ENCODE measurements around the gene AKNAD1.

Gene AKNAD1

GRCh38 chr1:108862698-108863477, 6.0 kb upstream of the AKNAD1 start:
- Histone ChIP-seq H3K4me1 (ENCODE audit: control insufficient read depth in 2 of 2, insufficient read depth in 2 of 2, low read length in 2 of 2) (peaks cover 3 to 6% of the 10 kb centered on the region in 2 donors), H3K9ac (ENCODE audit: low read depth in 1 of 2, low read length in 2 of 2) (no peak overlapping the region), H3K36me3 (ENCODE audit: control insufficient read depth in 2 of 2, insufficient read depth in 2 of 2, low read length in 2 of 2) (no peaks in the 10 kb centered on the region), H3K9me3 (ENCODE audit: control insufficient read depth in 2 of 2, low read length in 2 of 2) (no peaks in the 10 kb centered on the region), H3K27me3 (ENCODE audit: control insufficient read depth in 2 of 2, insufficient read depth in 2 of 2, low read length in 2 of 2) (no peaks in the 10 kb centered on the region), H3K27ac (ENCODE audit: low read depth in 2 of 2, low read length in 2 of 2) (no peak overlapping the region), H3K4me3 (ENCODE audit: low read length in 2 of 2) (no peak overlapping the region)

GRCh38 chr1:108862017-108862610, 5.2 kb upstream of the AKNAD1 start:
- Histone ChIP-seq H3K27ac (ENCODE audit: low read depth in 2 of 2, low read length in 2 of 2) (no peak overlapping the region), H3K4me3 (ENCODE audit: low read length in 2 of 2) (no peak overlapping the region), H3K9me3 (ENCODE audit: control insufficient read depth in 2 of 2, low read length in 2 of 2) (no peaks in the 10 kb centered on the region)

GRCh38 chr1:108861566-108861965, 4.7 kb upstream of the AKNAD1 start:
- Histone ChIP-seq H3K4me3 (ENCODE audit: low read length in 2 of 2) (no peak overlapping the region), H3K4me1 (ENCODE audit: control insufficient read depth in 2 of 2, insufficient read depth in 2 of 2, low read length in 2 of 2) (peaks cover 3 to 6% of the 10 kb centered on the region in 2 donors), H3K36me3 (ENCODE audit: control insufficient read depth in 2 of 2, insufficient read depth in 2 of 2, low read length in 2 of 2) (no peaks in the 10 kb centered on the region), H3K9me3 (ENCODE audit: control insufficient read depth in 2 of 2, low read length in 2 of 2) (no peaks in the 10 kb centered on the region), H3K27ac (ENCODE audit: low read depth in 2 of 2, low read length in 2 of 2) (no peak overlapping the region), H3K27me3 (ENCODE audit: control insufficient read depth in 2 of 2, insufficient read depth in 2 of 2, low read length in 2 of 2) (no peaks in the 10 kb centered on the region), H3K9ac (ENCODE audit: low read depth in 1 of 2, low read length in 2 of 2) (no peak overlapping the region)

More at GRCh38 chr1:108862017-108862610, 5.2 kb upstream of the AKNAD1 start:
- Histone ChIP-seq H3K4me1 (ENCODE audit: control insufficient read depth in 2 of 2, insufficient read depth in 2 of 2, low read length in 2 of 2) (peaks cover 3 to 6% of the 10 kb centered on the region in 2 donors), H3K9ac (ENCODE audit: low read depth in 1 of 2, low read length in 2 of 2) (no peak overlapping the region), H3K36me3 (ENCODE audit: control insufficient read depth in 2 of 2, insufficient read depth in 2 of 2, low read length in 2 of 2) (no peaks in the 10 kb centered on the region), H3K27me3 (ENCODE audit: control insufficient read depth in 2 of 2, insufficient read depth in 2 of 2, low read length in 2 of 2) (no peaks in the 10 kb centered on the region)

GRCh38 chr1:108860190-108860907, 3.5 kb upstream of the AKNAD1 start:
- no peak overlapping the region for H3K9ac ChIP-seq (ENCODE audit: low read depth in 1 of 2, low read length in 2 of 2)
- no peaks in the 10 kb centered on the region for H3K36me3 ChIP-seq (ENCODE audit: control insufficient read depth in 2 of 2, insufficient read depth in 2 of 2, low read length in 2 of 2)

GRCh38 chr1:108858230-108858950, 1.5 kb upstream of the AKNAD1 start:
- no peaks in the 10 kb centered on the region for H3K27me3 ChIP-seq (ENCODE audit: control insufficient read depth in 2 of 2, insufficient read depth in 2 of 2, low read length in 2 of 2)
- no peaks in the 10 kb centered on the region for H3K9me3 ChIP-seq (ENCODE audit: control insufficient read depth in 2 of 2, low read length in 2 of 2)
- H3K27ac ChIP-seq (ENCODE audit: low read depth in 2 of 2, low read length in 2 of 2): no peak overlapping the region
- H3K9ac ChIP-seq (ENCODE audit: low read depth in 1 of 2, low read length in 2 of 2): no peak overlapping the region
- no peak overlapping the region for H3K4me3 ChIP-seq (ENCODE audit: low read length in 2 of 2)
- H3K36me3 ChIP-seq (ENCODE audit: control insufficient read depth in 2 of 2, insufficient read depth in 2 of 2, low read length in 2 of 2): no peaks in the 10 kb centered on the region
- no peaks in the 10 kb centered on the region for H3K4me1 ChIP-seq (ENCODE audit: control insufficient read depth in 2 of 2, insufficient read depth in 2 of 2, low read length in 2 of 2)

More at GRCh38 chr1:108860190-108860907, 3.5 kb upstream of the AKNAD1 start:
- peaks cover 3 to 4% of the 10 kb centered on the region in 2 donors for H3K4me1 ChIP-seq (ENCODE audit: control insufficient read depth in 2 of 2, insufficient read depth in 2 of 2, low read length in 2 of 2)
- no peak overlapping the region for H3K27ac ChIP-seq (ENCODE audit: low read depth in 2 of 2, low read length in 2 of 2)
- H3K4me3 ChIP-seq (ENCODE audit: low read length in 2 of 2): no peak overlapping the region
- H3K27me3 ChIP-seq (ENCODE audit: control insufficient read depth in 2 of 2, insufficient read depth in 2 of 2, low read length in 2 of 2): no peaks in the 10 kb centered on the region
- H3K9me3 ChIP-seq (ENCODE audit: control insufficient read depth in 2 of 2, low read length in 2 of 2): no peaks in the 10 kb centered on the region

- Histone ChIP-seq H3K36me3 (ENCODE audit: control insufficient read depth in 2 of 2, insufficient read depth in 2 of 2, low read length in 2 of 2) (no peaks in the 10 kb centered on the region), H3K9me3 (ENCODE audit: control insufficient read depth in 2 of 2, low read length in 2 of 2) (no peaks in the 10 kb centered on the region), H3K27ac (ENCODE audit: low read depth in 2 of 2, low read length in 2 of 2) (no peak overlapping the region), H3K9ac (ENCODE audit: low read depth in 1 of 2, low read length in 2 of 2) (no peak overlapping the region), H3K4me3 (ENCODE audit: low read length in 2 of 2) (no peak overlapping the region), H3K4me1 (ENCODE audit: control insufficient read depth in 2 of 2, insufficient read depth in 2 of 2, low read length in 2 of 2) (no peaks in the 10 kb centered on the region), H3K27me3 (ENCODE audit: control insufficient read depth in 2 of 2, insufficient read depth in 2 of 2, low read length in 2 of 2) (no peaks in the 10 kb centered on the region)
Measured at GRCh38 chr1:108854221-108855019, 2.5 kb downstream of the AKNAD1 start.

- H3K27ac ChIP-seq (ENCODE audit: low read depth in 2 of 2, low read length in 2 of 2): no peak overlapping the region
- no peaks in the 10 kb centered on the region for H3K4me1 ChIP-seq (ENCODE audit: control insufficient read depth in 2 of 2, insufficient read depth in 2 of 2, low read length in 2 of 2)
- no peak overlapping the region for H3K9ac ChIP-seq (ENCODE audit: low read depth in 1 of 2, low read length in 2 of 2)
- no peaks in the 10 kb centered on the region for H3K9me3 ChIP-seq (ENCODE audit: control insufficient read depth in 2 of 2, low read length in 2 of 2)
- no peak overlapping the region for H3K4me3 ChIP-seq (ENCODE audit: low read length in 2 of 2)
- H3K27me3 ChIP-seq (ENCODE audit: control insufficient read depth in 2 of 2, insufficient read depth in 2 of 2, low read length in 2 of 2): no peaks in the 10 kb centered on the region
- no peaks in the 10 kb centered on the region for H3K36me3 ChIP-seq (ENCODE audit: control insufficient read depth in 2 of 2, insufficient read depth in 2 of 2, low read length in 2 of 2)
Measured at GRCh38 chr1:108852221-108852975, 4.5 kb downstream of the AKNAD1 start.

GRCh38 chr1:108851567-108851966, 5.3 kb downstream of the AKNAD1 start:
- no peaks in the 10 kb centered on the region for H3K9me3 ChIP-seq (ENCODE audit: control insufficient read depth in 2 of 2, low read length in 2 of 2)
- H3K36me3 ChIP-seq (ENCODE audit: control insufficient read depth in 2 of 2, insufficient read depth in 2 of 2, low read length in 2 of 2): no peaks in the 10 kb centered on the region
- no peak overlapping the region for H3K27ac ChIP-seq (ENCODE audit: low read depth in 2 of 2, low read length in 2 of 2)
- no peak overlapping the region for H3K4me3 ChIP-seq (ENCODE audit: low read length in 2 of 2)
- no peaks in the 10 kb centered on the region for H3K4me1 ChIP-seq (ENCODE audit: control insufficient read depth in 2 of 2, insufficient read depth in 2 of 2, low read length in 2 of 2)
- no peak overlapping the region for H3K9ac ChIP-seq (ENCODE audit: low read depth in 1 of 2, low read length in 2 of 2)
- H3K27me3 ChIP-seq (ENCODE audit: control insufficient read depth in 2 of 2, insufficient read depth in 2 of 2, low read length in 2 of 2): no peaks in the 10 kb centered on the region

GRCh38 chr1:108850929-108851328, 6.0 kb downstream of the AKNAD1 start:
- Histone ChIP-seq H3K27me3 (ENCODE audit: control insufficient read depth in 2 of 2, insufficient read depth in 2 of 2, low read length in 2 of 2) (no peaks in the 10 kb centered on the region), H3K9ac (ENCODE audit: low read depth in 1 of 2, low read length in 2 of 2) (no peak overlapping the region), H3K9me3 (ENCODE audit: control insufficient read depth in 2 of 2, low read length in 2 of 2) (no peaks in the 10 kb centered on the region), H3K4me3 (ENCODE audit: low read length in 2 of 2) (no peak overlapping the region), H3K36me3 (ENCODE audit: control insufficient read depth in 2 of 2, insufficient read depth in 2 of 2, low read length in 2 of 2) (no peaks in the 10 kb centered on the region), H3K4me1 (ENCODE audit: control insufficient read depth in 2 of 2, insufficient read depth in 2 of 2, low read length in 2 of 2) (no peaks in the 10 kb centered on the region), H3K27ac (ENCODE audit: low read depth in 2 of 2, low read length in 2 of 2) (no peak overlapping the region)

Data from mucosa of rectum (tissue), 2 donors.